C4-2B (cell line): ENCODE results near the gene CACNA1B.

Experiments used
- CTCF ChIP-seq: fragments of 450-650 bp; conservative IDR thresholded peaks from 2 replicates; pipeline ENCODE4 v1.5.1; 2017; ENCODE audit warnings: mild to moderate bottlenecking
- ZFX ChIP-seq: fragments of 450-650 bp; IDR thresholded peaks from 2 replicates; pipeline ENCODE4 v1.6.1; 2017

- TF ChIP-seq CTCF (no peak), ZFX (no peak)
Measured at GRCh38 chr9:137837345-137838278, 40.0 kb upstream of the CACNA1B start.
